ENCODE data around the gene OTX1. TPM values are rescaled to one million over a fixed set of nuclear protein-coding genes. Genes with fewer than 3 reads are reported as not detected.

OTX1 gene
- total RNA-seq, 1 donor from 2014 or later: 0.87 TPM

- TF ChIP-seq, protein P1, sequence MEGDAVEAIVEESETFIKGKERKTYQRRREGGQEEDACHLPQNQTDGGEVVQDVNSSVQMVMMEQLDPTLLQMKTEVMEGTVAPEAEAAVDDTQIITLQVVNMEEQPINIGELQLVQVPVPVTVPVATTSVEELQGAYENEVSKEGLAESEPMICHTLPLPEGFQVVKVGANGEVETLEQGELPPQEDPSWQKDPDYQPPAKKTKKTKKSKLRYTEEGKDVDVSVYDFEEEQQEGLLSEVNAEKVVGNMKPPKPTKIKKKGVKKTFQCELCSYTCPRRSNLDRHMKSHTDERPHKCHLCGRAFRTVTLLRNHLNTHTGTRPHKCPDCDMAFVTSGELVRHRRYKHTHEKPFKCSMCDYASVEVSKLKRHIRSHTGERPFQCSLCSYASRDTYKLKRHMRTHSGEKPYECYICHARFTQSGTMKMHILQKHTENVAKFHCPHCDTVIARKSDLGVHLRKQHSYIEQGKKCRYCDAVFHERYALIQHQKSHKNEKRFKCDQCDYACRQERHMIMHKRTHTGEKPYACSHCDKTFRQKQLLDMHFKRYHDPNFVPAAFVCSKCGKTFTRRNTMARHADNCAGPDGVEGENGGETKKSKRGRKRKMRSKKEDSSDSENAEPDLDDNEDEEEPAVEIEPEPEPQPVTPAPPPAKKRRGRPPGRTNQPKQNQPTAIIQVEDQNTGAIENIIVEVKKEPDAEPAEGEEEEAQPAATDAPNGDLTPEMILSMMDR (IDR thresholded peaks at IDR 0.05; ENCODE audit: unreplicated experiment): no peak
- no peak for DNase-seq (ENCODE audit: low spot score in 2 of 2, unreplicated experiment in 2 of 2)
- H3K36me3 Mint-ChIP-seq: peaks cover 1% of the 10 kb centered on the region
- H3K4me3 Mint-ChIP-seq: no peak overlapping the region
- no peaks in the 10 kb centered on the region for H3K4me1 Mint-ChIP-seq
- H3K27ac Mint-ChIP-seq: no peak overlapping the region
- peaks cover 12% of the 10 kb centered on the region for H3K27me3 Mint-ChIP-seq (ENCODE audit: low read depth)
- H3K9me3 Mint-ChIP-seq: no peaks in the 10 kb centered on the region
Observed at GRCh38 chr2:63078852-63079606, 28.4 kb downstream of the OTX1 start.

GRCh38 chr2:63081404-63081803 lies 30.8 kb downstream of the OTX1 start:
- Mint-ChIP-seq H3K4me1 (no peaks in the 10 kb centered on the region), H3K27ac (no peak overlapping the region), H3K9me3 (peaks cover 14% of the 10 kb centered on the region), H3K36me3 (peaks cover 1% of the 10 kb centered on the region), H3K27me3 (ENCODE audit: low read depth) (peaks cover 4% of the 10 kb centered on the region), H3K4me3 (no peak overlapping the region)
- DNase-seq (ENCODE audit: low spot score in 2 of 2, unreplicated experiment in 2 of 2): no peak
- TF ChIP-seq, protein P1 (IDR thresholded peaks at IDR 0.05; ENCODE audit: unreplicated experiment): no peak

- TF ChIP-seq, protein P1 (IDR thresholded peaks at IDR 0.05; ENCODE audit: unreplicated experiment): no peak
- Mint-ChIP-seq H3K9me3 (peaks cover 20% of the 10 kb centered on the region), H3K4me3 (no peak overlapping the region), H3K4me1 (no peaks in the 10 kb centered on the region), H3K27me3 (ENCODE audit: low read depth) (no peaks in the 10 kb centered on the region), H3K27ac (no peak overlapping the region), H3K36me3 (no peaks in the 10 kb centered on the region)
- no peak for DNase-seq (ENCODE audit: low spot score in 2 of 2, unreplicated experiment in 2 of 2)
Observed at GRCh38 chr2:63086687-63087086, 36.1 kb downstream of the OTX1 start.

GRCh38 chr2:63092401-63092800 lies 41.8 kb downstream of the OTX1 start:
- Mint-ChIP-seq H3K9me3 (peaks cover 8% of the 10 kb centered on the region), H3K27me3 (ENCODE audit: low read depth) (no peaks in the 10 kb centered on the region), H3K36me3 (no peaks in the 10 kb centered on the region), H3K4me3 (no peak overlapping the region), H3K27ac (no peak overlapping the region), H3K4me1 (peaks cover 7% of the 10 kb centered on the region)
- no peak for DNase-seq (ENCODE audit: low spot score in 2 of 2, unreplicated experiment in 2 of 2)
- TF ChIP-seq, protein P1 (IDR thresholded peaks at IDR 0.05; ENCODE audit: unreplicated experiment): no peak

- H3K27me3 Mint-ChIP-seq (ENCODE audit: low read depth): no peaks in the 10 kb centered on the region
Observed at GRCh38 chr2:63092857-63093256, 42.2 kb downstream of the OTX1 start.

More at GRCh38 chr2:63092857-63093256, 42.2 kb downstream of the OTX1 start:
- no peak overlapping the region for H3K27ac Mint-ChIP-seq
- H3K36me3 Mint-ChIP-seq: no peaks in the 10 kb centered on the region
- peaks cover 7% of the 10 kb centered on the region for H3K4me1 Mint-ChIP-seq
- H3K9me3 Mint-ChIP-seq: peaks cover 8% of the 10 kb centered on the region
- no peak overlapping the region for H3K4me3 Mint-ChIP-seq
- TF ChIP-seq, protein P1 (IDR thresholded peaks at IDR 0.05; ENCODE audit: unreplicated experiment): no peak
- DNase-seq (ENCODE audit: low spot score in 2 of 2, unreplicated experiment in 2 of 2): no peak

All from mesothelial cell of epicardium (in vitro differentiated cells).